ENCODE results near the gene CDK5. TPM values are rescaled to one million over a fixed set of nuclear protein-coding genes. Genes with fewer than 3 reads are reported as not detected.

CDK5 gene
- polyA plus RNA-seq, 3 donors = 5.9 to 9.1 (median 7.8) TPM

GRCh38 chr7:151088019-151088855 is 30.5 kb upstream of the CDK5 start:
- 22 to 32% (median 31%) methylated on average over 16 of the region's 16 CpGs for WGBS, 3 donors
- H3K27ac ChIP-seq (ENCODE audit: low read depth, low read length) = peak overlapping the region; percentile 48

- 0 to 1% (median 1%) methylated on average over 45 to 70 of the region's 70 CpGs for WGBS, 3 donors
- H3K27ac ChIP-seq (ENCODE audit: low read depth, low read length) = peak overlapping the region; percentile 48
These were observed 29.7 kb upstream of the CDK5 start for GRCh38 chr7:151087245-151088018.

DNA sequence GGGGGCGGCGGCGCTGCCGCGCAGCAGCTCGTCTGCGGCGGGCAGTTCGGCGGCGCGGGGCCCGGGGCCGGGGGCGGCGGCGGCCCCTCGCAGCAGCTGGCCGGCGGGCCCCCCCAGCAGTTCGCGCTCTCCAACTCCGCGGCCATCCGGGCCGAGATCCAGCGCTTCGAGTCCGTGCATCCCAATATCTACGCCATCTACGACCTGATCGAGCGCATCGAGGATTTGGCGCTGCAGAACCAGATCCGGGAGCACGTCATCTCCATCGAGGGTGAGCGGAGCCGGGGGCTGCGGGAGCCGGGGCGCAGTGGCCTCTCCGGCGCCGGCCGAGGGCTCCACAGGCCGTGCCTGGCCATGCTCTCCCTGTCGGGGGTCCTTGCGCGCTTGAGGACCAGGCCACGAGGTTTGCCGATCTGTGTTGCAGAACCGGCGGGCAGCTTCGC is 29.1 kb upstream of the CDK5 start:
- 0 to 1% (median 0%) methylated on average over 35 to 44 of the region's 56 CpGs for WGBS, 3 donors
- no peak overlapping the region for H3K27ac ChIP-seq (ENCODE audit: low read depth, low read length)

- 0 to 2% (median 1%) methylated on average over 30 to 82 of the region's 84 CpGs for WGBS, 3 donors
- no peak within 1 kb of the TSS for H3K27ac ChIP-seq (ENCODE audit: low read depth, low read length)
These were observed 28.3 kb upstream of the CDK5 start, which contains the start of gene AGAP3 for GRCh38 chr7:151085691-151086620. AGAP3 (plus strand) TSS chr7:151086475; CDS start chr7:151086742, 267 bp downstream.

GRCh38 chr7:151085329-151085690 is 27.6 kb upstream of the CDK5 start:
- 17 to 44% (median 41%) methylated on average over 5 of the region's 5 CpGs for WGBS, 3 donors

GRCh38 chr7:151083824-151084160 is 26.1 kb upstream of the CDK5 start:
- H3K27ac ChIP-seq (ENCODE audit: low read depth, low read length) = no peak overlapping the region
- WGBS, 3 donors = 7 to 33% (median 31%) methylated on average over 3 of the region's 3 CpGs

More at GRCh38 chr7:151085329-151085690, 27.6 kb upstream of the CDK5 start:
- no peak overlapping the region for H3K27ac ChIP-seq (ENCODE audit: low read depth, low read length)

DNA sequence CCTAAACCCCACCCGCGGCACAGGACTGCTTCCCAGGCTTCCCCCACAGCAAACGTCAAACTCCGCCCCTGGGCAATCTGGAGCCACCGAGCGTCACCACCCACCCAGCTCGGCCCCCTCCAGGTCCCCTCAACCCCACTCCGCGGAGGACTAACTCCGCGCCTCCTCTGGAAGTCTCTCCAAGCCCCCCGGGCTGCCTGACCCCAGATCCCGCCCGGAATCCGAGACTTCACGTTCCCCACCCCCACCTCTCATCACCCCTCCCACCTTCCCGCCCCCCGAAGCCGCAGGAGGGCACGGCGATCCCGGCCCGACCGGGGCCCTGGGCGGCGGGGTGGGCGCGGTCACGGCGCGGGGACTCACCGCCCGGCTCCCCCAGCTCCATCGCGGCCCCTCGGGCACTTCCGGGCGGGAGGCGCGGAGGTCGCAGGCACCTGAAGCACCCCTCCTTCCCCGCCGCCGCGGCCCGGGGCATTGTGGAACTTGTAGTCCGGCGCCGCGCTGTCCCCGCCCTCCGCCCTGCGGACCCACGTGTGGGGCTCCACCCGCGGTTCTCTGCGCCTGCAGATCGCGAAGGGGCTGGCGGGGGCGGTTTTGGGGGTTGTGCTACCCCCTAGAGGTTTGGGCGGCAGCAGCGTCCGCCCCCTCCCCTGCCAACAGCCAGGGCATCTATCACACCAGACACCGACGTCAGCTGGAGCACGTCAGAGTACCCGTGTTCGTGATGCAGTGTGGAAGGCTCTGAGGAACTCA is 25.6 kb upstream of the CDK5 start, which contains the start of gene TMUB1:
Gene TMUB1 (minus strand): TSS at position 423 of the 753 bp plus-strand sequence. CDS start 930 bp downstream, outside the sequence.
- WGBS, 3 donors = 1 to 2% (median 1%) methylated on average over 62 to 69 of the region's 69 CpGs
- no peak within 1 kb of the TSS for H3K27ac ChIP-seq (ENCODE audit: low read depth, low read length)

GRCh38 chr7:151082141-151083070 is 24.7 kb upstream of the CDK5 start:
- 42 to 62% (median 61%) methylated on average over 35 to 42 of the region's 42 CpGs for WGBS, 3 donors

GRCh38 chr7:151081170-151082101 is 23.7 kb upstream of the CDK5 start:
- no peak overlapping the region for H3K27ac ChIP-seq (ENCODE audit: low read depth, low read length)
- 17 to 45% (median 38%) methylated on average over 49 to 64 of the region's 64 CpGs for WGBS, 3 donors

More at GRCh38 chr7:151082141-151083070, 24.7 kb upstream of the CDK5 start:
- no peak overlapping the region for H3K27ac ChIP-seq (ENCODE audit: low read depth, low read length)

DNA sequence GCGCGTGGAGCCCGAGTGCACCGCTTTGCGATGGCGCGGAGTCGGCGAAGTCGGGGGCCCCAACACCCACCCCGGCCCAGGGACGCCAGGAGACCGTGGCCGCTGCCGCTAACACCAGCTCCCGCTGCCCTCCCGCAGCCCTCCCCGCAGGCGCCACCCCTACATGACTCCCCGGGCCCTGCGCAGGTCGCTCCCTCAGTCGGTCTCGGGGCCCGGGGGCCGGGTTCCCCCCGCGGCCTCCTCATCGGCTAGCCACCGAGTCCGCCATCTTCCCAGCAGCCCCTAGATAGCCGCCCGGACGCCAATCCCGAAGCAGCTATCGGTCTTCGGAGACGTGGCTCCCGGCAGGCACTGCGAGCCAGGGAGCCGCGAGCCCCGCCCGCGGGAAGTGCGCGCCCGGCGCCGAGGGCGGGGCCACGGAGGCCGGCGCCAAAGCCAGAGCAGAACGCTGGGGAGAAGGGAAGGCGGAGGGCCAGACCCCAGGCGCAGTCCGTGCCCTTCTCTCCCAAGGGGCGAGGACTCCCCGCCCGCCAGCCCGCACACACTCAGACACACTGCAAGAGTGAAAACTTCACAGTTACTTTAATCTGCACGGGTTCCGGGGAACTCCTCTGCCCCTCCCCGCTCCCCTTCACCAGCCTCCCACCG is 22.9 kb upstream of the CDK5 start, which contains the start of gene FASTK:
Gene FASTK (minus strand): TSS at position 288 of the 648 bp plus-strand sequence. CDS start 43 bp downstream, at position 245.
- no peak within 1 kb of the TSS for H3K27ac ChIP-seq (ENCODE audit: low read depth, low read length)
- 1% methylated on average over 40 to 66 of the region's 66 CpGs for WGBS, 3 donors

DNA sequence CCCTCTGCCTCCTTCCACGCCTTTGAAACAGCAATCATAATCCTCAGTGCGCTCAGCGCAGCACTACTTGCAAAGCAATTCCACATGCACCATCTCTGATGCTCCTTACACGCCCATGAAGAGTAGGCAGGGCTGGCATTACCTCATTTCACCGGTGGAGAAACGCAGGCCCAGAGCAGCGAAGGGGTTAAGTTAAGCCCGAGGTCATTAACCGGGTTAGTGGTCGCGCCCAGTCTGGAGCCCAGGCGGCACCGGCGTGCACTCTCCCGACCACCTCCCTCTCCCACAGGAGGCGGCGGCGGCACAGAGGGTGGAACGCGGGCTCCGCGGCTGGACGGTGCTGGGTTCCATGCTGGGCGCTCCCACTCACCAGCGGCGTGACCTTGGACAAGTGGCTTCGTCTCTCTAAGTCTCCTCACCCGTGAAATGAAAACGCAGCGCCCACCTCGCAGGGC is 22.4 kb upstream of the CDK5 start:
- H3K27ac ChIP-seq (ENCODE audit: low read depth, low read length) = no peak overlapping the region
- 0 to 1% (median 1%) methylated on average over 28 to 31 of the region's 31 CpGs for WGBS, 3 donors

DNA sequence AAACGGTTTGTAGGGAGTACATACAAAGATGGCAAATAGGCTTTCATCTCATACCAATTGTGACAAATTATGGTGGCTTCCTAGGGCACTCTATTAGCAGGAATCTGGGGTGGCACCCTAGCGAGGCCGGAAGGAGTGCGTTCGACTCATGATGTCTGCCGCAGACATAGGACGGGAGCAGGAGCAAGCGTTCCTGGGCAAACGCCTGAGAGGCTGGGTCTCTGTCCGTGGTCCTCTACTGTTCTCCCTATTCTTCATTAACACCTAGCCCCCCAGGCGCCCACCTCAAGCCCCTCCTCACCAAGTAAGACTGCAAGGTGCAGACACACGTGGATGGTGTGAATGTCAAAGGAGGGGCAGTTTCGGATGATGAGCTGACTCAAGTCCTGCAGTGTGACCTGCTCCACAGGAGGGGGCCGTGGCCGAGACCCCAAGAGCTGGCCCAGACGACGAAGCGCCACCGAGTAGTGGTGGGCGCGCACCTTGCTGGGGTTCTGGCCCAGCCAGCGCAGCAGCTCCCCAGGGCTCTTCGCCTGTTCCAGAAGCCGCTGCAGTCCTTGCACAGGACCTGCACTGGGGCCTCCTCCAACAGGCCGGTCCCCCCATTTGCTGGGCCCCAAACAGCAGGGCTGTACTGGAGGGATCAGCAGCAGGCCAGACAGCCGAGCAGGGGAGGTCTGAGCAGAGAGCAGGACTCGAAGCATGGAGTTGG is 21.7 kb upstream of the CDK5 start:
- WGBS, 3 donors = 69 to 82% (median 80%) methylated on average over 27 of the region's 27 CpGs
- H3K27ac ChIP-seq (ENCODE audit: low read depth, low read length) = no peak overlapping the region

- 47 to 50% (median 48%) methylated on average over 22 of the region's 22 CpGs for WGBS, 3 donors
- no peak overlapping the region for H3K27ac ChIP-seq (ENCODE audit: low read depth, low read length)
These were observed 20.7 kb upstream of the CDK5 start for GRCh38 chr7:151078233-151079040.
